ENCODE measurements around the gene GH2.

The GH2 gene

DNA sequence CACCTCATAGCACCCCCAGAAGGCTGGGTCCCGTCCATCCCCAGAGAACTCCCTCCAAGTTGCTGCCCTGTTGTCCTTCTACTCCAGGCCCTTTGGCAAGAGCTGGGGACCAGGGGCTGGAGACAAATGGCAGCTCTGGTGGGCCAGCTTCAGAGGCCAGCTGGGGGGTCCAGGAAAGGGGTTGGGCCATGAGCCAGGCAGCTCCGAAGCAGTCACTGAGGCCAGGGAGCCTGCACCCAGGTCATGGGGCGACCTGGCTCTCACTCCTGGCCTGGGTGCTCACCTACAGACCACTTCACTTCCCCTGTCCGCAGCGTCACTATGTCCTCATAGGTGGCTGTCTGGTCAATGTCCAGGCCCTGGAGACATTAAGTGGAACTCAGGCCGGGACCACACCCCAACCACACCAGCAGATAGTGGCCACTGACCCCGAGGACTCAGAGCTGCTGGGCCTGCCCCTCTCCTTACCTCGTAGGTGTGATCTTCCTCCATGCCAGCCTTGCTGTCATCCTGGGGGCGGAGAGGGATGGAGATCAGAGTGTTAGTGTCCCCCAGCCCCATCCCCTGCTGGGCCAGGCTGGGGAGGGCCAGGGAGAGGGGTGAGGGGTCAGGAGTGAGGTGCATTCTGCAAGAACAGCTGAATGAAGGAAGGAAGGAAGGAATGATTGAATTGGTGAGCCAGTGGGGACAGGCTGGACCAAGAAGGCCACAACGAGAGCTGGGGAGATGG, 47.4 kb upstream of the GH2 start:
- Histone ChIP-seq H3K4me2 (ENCODE audit: low read depth, low read length, poor library complexity, severe bottlenecking) (peak overlapping the region; percentile 85), H2AFZ (ENCODE audit: low read length) (no peak overlapping the region), H3K36me3 (ENCODE audit: insufficient read depth, low read length) (peaks cover 6% of the 10 kb centered on the region; the same call in 1 of the 2 replicates), H3K9me3 (ENCODE audit: insufficient read depth, low read depth, low read length) (no peaks in the 10 kb centered on the region), H3K4me1 (ENCODE audit: insufficient read depth, low read length, poor library complexity, severe bottlenecking) (peaks cover 41% of the 10 kb centered on the region), H3K9ac (ENCODE audit: low read depth, low read length, poor library complexity, severe bottlenecking) (no peak overlapping the region), H3K9me2 (replicated peaks; ENCODE audit: low read depth, low read length) (no peaks in the 10 kb centered on the region), H3K27me3 (ENCODE audit: insufficient read depth, low read length, poor library complexity, severe bottlenecking) (no peaks in the 10 kb centered on the region), H4K20me1 (ENCODE audit: insufficient read depth, low read length, poor library complexity, severe bottlenecking) (peaks cover 9% of the 10 kb centered on the region), H3K4me3 (ENCODE audit: low read length, poor library complexity, severe bottlenecking) (no peak overlapping the region), H3F3A (ENCODE audit: low read depth) (no peaks in the 10 kb centered on the region; the same call in 1 of the 2 replicates), H3K79me2 (ENCODE audit: insufficient read depth, low read length) (peaks cover 45% of the 10 kb centered on the region)
- TF ChIP-seq EZH2phosphoT487 (IDR thresholded peaks at IDR 0.05; ENCODE audit: borderline replicate concordance): no peak
- TF ChIP-seq, protein P1, sequence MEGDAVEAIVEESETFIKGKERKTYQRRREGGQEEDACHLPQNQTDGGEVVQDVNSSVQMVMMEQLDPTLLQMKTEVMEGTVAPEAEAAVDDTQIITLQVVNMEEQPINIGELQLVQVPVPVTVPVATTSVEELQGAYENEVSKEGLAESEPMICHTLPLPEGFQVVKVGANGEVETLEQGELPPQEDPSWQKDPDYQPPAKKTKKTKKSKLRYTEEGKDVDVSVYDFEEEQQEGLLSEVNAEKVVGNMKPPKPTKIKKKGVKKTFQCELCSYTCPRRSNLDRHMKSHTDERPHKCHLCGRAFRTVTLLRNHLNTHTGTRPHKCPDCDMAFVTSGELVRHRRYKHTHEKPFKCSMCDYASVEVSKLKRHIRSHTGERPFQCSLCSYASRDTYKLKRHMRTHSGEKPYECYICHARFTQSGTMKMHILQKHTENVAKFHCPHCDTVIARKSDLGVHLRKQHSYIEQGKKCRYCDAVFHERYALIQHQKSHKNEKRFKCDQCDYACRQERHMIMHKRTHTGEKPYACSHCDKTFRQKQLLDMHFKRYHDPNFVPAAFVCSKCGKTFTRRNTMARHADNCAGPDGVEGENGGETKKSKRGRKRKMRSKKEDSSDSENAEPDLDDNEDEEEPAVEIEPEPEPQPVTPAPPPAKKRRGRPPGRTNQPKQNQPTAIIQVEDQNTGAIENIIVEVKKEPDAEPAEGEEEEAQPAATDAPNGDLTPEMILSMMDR (conservative IDR thresholded peaks at IDR 0.05; ENCODE audit: low read length): no peak

DNA sequence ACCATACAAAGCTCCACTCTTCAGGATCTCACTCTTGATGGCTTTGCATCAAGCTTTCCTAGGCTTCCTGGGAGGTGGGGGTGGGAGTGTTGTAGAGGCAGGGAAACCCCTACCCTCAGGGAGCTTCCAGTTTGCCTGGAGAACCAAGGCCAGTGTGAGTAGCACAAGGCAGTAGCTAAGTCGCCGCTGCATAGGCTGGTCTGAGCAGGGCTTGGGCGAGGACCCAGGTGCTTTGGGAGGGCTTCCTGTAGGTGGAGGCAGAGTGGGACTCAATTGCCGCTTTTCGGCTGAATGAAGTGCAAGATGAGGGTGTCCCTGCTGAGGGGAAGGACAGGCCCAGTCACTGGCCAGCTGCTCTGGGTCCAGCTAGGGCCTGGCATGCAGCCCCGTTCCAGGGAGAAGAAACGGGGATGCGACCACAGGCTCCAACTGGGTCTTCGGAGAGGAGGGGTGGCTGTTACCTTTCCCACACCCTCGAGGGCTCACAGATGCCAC, 46.5 kb upstream of the GH2 start:
- Histone ChIP-seq H4K20me1 (ENCODE audit: insufficient read depth, low read length, poor library complexity, severe bottlenecking) (peaks cover 9% of the 10 kb centered on the region), H3K79me2 (ENCODE audit: insufficient read depth, low read length) (peaks cover 39% of the 10 kb centered on the region), H3K4me1 (ENCODE audit: insufficient read depth, low read length, poor library complexity, severe bottlenecking) (peaks cover 34% of the 10 kb centered on the region), H3K36me3 (ENCODE audit: insufficient read depth, low read length) (peaks cover 6% of the 10 kb centered on the region; the same call in 1 of the 2 replicates), H3K4me2 (ENCODE audit: low read depth, low read length, poor library complexity, severe bottlenecking) (no peak overlapping the region), H3K27me3 (ENCODE audit: insufficient read depth, low read length, poor library complexity, severe bottlenecking) (no peaks in the 10 kb centered on the region), H3K9me2 (replicated peaks; ENCODE audit: low read depth, low read length) (no peaks in the 10 kb centered on the region), H3F3A (ENCODE audit: low read depth) (no peaks in the 10 kb centered on the region; the same call in 1 of the 2 replicates), H3K9me3 (ENCODE audit: insufficient read depth, low read depth, low read length) (no peaks in the 10 kb centered on the region), H2AFZ (ENCODE audit: low read length) (no peak overlapping the region), H3K4me3 (ENCODE audit: low read length, poor library complexity, severe bottlenecking) (no peak overlapping the region), H3K9ac (ENCODE audit: low read depth, low read length, poor library complexity, severe bottlenecking) (no peak overlapping the region)
- TF ChIP-seq, protein P1 (conservative IDR thresholded peaks at IDR 0.05; ENCODE audit: low read length): no peak
- no peak for TF ChIP-seq EZH2phosphoT487 (IDR thresholded peaks at IDR 0.05; ENCODE audit: borderline replicate concordance)

DNA sequence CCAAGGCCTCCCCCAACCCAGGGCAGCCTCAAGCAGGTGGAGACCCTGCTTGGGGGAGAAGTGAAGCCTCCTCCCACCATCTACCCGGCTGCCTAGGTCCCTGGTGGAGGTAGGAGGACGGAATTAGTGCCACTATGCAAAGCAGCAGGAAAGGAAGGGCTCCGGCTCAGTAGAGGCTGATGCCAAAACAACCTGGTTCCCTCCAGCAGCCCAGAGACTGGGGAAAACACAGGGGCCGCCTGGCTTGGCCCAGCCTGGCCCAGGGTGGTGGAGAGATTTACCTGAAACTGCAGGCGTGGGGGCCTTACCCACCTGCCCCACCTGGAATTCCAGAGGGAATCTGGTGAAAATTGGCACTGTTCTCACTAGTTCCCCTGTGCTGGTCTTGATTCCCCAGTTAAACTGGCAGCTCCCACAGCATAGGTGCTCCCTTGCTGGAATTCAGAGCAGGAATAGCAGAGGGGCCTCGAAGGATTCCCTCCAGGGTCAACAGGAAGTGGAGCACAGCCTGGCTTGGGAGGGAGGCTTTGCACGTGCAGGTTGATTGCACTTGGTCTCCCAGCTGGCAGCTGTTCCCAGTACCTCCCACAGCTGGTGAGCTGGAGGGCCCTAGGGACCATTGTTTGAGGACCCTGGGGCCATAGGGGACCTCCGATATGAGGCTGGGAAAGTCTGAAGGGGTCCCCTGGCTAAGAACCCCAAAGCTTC, 45.9 kb upstream of the GH2 start:
- Histone ChIP-seq H2AFZ (ENCODE audit: low read length) (no peak overlapping the region), H3K79me2 (ENCODE audit: insufficient read depth, low read length) (peaks cover 33% of the 10 kb centered on the region), H3K4me3 (ENCODE audit: low read length, poor library complexity, severe bottlenecking) (no peak overlapping the region), H3K36me3 (ENCODE audit: insufficient read depth, low read length) (peaks cover 6% of the 10 kb centered on the region; the same call in 1 of the 2 replicates), H4K20me1 (ENCODE audit: insufficient read depth, low read length, poor library complexity, severe bottlenecking) (peaks cover 9% of the 10 kb centered on the region), H3K4me2 (ENCODE audit: low read depth, low read length, poor library complexity, severe bottlenecking) (no peak overlapping the region), H3K9ac (ENCODE audit: low read depth, low read length, poor library complexity, severe bottlenecking) (no peak overlapping the region), H3K9me2 (replicated peaks; ENCODE audit: low read depth, low read length) (no peaks in the 10 kb centered on the region), H3K4me1 (ENCODE audit: insufficient read depth, low read length, poor library complexity, severe bottlenecking) (peaks cover 28% of the 10 kb centered on the region), H3K27me3 (ENCODE audit: insufficient read depth, low read length, poor library complexity, severe bottlenecking) (no peaks in the 10 kb centered on the region), H3K9me3 (ENCODE audit: insufficient read depth, low read depth, low read length) (no peaks in the 10 kb centered on the region), H3F3A (ENCODE audit: low read depth) (no peaks in the 10 kb centered on the region; the same call in 1 of the 2 replicates)
- no peak for TF ChIP-seq EZH2phosphoT487 (IDR thresholded peaks at IDR 0.05; ENCODE audit: borderline replicate concordance)
- TF ChIP-seq, protein P1 (conservative IDR thresholded peaks at IDR 0.05; ENCODE audit: low read length): no peak
